ENCODE data around the gene GORAB. TPM values are rescaled to one million over a fixed set of nuclear protein-coding genes. Genes with fewer than 3 reads are reported as not detected.

The GORAB gene
- total RNA-seq, 4 donors from 2014 or later = 19.7 to 52.8 (median 28.7) TPM

GRCh38 chr1:170530972-170531757, 801 bp upstream of the GORAB start:
- peak overlapping the region; percentile 80 to 84 (median 81) for H3K27ac ChIP-seq
- H3K4me3 ChIP-seq = peak overlapping the region; percentile 50 to 77 (median 72)
- peak in 1 of 3 donors; percentile 40 for DNase-seq
- H3K9me3 ChIP-seq = no peaks in the 10 kb centered on the region
- TF ChIP-seq CTCF (IDR thresholded peaks at IDR 0.05) (no peak), POLR2A (IDR thresholded peaks at IDR 0.05) (no peak)
- no peaks in the 10 kb centered on the region for H3K27me3 ChIP-seq
- H3K4me1 ChIP-seq = peaks cover 0 to 11% (median 4%) of the 10 kb centered on the region in 4 donors
- H3K36me3 ChIP-seq = no peaks in the 10 kb centered on the region

- peaks cover 0 to 11% (median 4%) of the 10 kb centered on the region in 4 donors for H3K4me1 ChIP-seq
- no peak for DNase-seq
- no peak for TF ChIP-seq POLR2A (IDR thresholded peaks at IDR 0.05)
- TF ChIP-seq CTCF (IDR thresholded peaks at IDR 0.05) = no peak
- H3K9me3 ChIP-seq = no peaks in the 10 kb centered on the region
- H3K27me3 ChIP-seq = no peaks in the 10 kb centered on the region
- H3K4me3 ChIP-seq = peak overlapping the region in 2 of 4 donors; percentile 72 to 73
- no peaks in the 10 kb centered on the region for H3K36me3 ChIP-seq
- no peak overlapping the region for H3K27ac ChIP-seq
Observed at GRCh38 chr1:170533298-170533697, 1.3 kb downstream of the GORAB start.

- no peaks in the 10 kb centered on the region for H3K9me3 ChIP-seq
- no peak overlapping the region for H3K27ac ChIP-seq
- peaks cover 0 to 7% (median 0%) of the 10 kb centered on the region in 3 donors for H3K36me3 ChIP-seq
- no peak overlapping the region for H3K4me3 ChIP-seq
- no peaks in the 10 kb centered on the region for H3K27me3 ChIP-seq
- H3K4me1 ChIP-seq = peaks cover 0 to 11% (median 4%) of the 10 kb centered on the region in 4 donors
- no peak for DNase-seq
- TF ChIP-seq POLR2A (IDR thresholded peaks at IDR 0.05) (no peak), CTCF (IDR thresholded peaks at IDR 0.05) (no peak)
Observed at GRCh38 chr1:170534626-170535147, 2.7 kb downstream of the GORAB start.

GRCh38 chr1:170535418-170535817, 3.5 kb downstream of the GORAB start:
- Histone ChIP-seq H3K4me1 (peaks cover 0 to 11% (median 4%) of the 10 kb centered on the region in 4 donors), H3K4me3 (no peak overlapping the region)

GRCh38 chr1:170536924-170537551, 5.1 kb downstream of the GORAB start:
- H3K4me1 ChIP-seq = peaks cover 0 to 11% (median 4%) of the 10 kb centered on the region in 4 donors
- H3K27ac ChIP-seq = no peak overlapping the region
- no peaks in the 10 kb centered on the region for H3K27me3 ChIP-seq
- no peaks in the 10 kb centered on the region for H3K9me3 ChIP-seq
- peaks cover 0 to 30% (median 0%) of the 10 kb centered on the region in 3 donors for H3K36me3 ChIP-seq
- TF ChIP-seq CTCF (IDR thresholded peaks at IDR 0.05) (no peak), POLR2A (IDR thresholded peaks at IDR 0.05) (no peak)
- DNase-seq = no peak
- H3K4me3 ChIP-seq = no peak overlapping the region

More at GRCh38 chr1:170535418-170535817, 3.5 kb downstream of the GORAB start:
- Histone ChIP-seq H3K27ac (no peak overlapping the region), H3K9me3 (no peaks in the 10 kb centered on the region), H3K36me3 (peaks cover 0 to 14% (median 0%) of the 10 kb centered on the region in 3 donors), H3K27me3 (no peaks in the 10 kb centered on the region)
- TF ChIP-seq POLR2A (IDR thresholded peaks at IDR 0.05) = no peak
- no peak for TF ChIP-seq CTCF (IDR thresholded peaks at IDR 0.05)
- DNase-seq = no peak
